Astrocyte (in vitro differentiated cells and primary cell): ENCODE results near the gene SLC37A4.

Experiments
- EZH2 ChIP-seq: IDR thresholded peaks from 2 replicates; pipeline ENCODE4 v1.6.1; 2012; ENCODE audit warnings: mild to moderate bottlenecking, low read length, inconsistent platforms; ENCODE audit not compliant: insufficient read depth
- TF ChIP-seq, protein P1 (sequence below): IDR thresholded peaks from 2 replicates; pipeline ENCODE4 v1.5.1; 2011; ENCODE audit warnings: low read depth, mild to moderate bottlenecking, inconsistent platforms, low read length, moderate library complexity; ENCODE audit not compliant: insufficient read depth

DNA sequence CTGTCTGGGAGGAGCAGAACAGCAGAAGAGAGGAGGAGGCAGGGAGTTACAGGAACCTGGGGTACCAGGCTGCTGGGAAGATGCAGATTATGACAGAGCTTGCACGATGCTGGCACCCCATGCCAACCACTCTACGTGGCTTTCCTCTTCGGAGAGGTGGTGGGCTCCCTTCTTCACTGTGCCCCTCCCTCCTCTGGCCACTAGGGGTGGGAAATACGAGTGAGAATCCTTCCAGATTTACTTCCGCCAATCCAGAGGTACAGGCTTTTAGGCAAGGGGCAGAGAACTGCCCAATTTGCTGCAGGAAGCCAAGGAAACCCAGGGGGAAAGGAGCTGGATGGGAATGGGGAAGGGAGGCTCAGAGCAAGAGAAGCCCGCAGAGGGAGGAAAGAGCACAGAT lies 14.0 kb upstream of the SLC37A4 start:
- TF ChIP-seq, protein P1, sequence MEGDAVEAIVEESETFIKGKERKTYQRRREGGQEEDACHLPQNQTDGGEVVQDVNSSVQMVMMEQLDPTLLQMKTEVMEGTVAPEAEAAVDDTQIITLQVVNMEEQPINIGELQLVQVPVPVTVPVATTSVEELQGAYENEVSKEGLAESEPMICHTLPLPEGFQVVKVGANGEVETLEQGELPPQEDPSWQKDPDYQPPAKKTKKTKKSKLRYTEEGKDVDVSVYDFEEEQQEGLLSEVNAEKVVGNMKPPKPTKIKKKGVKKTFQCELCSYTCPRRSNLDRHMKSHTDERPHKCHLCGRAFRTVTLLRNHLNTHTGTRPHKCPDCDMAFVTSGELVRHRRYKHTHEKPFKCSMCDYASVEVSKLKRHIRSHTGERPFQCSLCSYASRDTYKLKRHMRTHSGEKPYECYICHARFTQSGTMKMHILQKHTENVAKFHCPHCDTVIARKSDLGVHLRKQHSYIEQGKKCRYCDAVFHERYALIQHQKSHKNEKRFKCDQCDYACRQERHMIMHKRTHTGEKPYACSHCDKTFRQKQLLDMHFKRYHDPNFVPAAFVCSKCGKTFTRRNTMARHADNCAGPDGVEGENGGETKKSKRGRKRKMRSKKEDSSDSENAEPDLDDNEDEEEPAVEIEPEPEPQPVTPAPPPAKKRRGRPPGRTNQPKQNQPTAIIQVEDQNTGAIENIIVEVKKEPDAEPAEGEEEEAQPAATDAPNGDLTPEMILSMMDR, result no peak
- TF ChIP-seq EZH2, result no peak
